GM12878 (cell line): ENCODE results near the gene OR14C36. TPM values are rescaled to one million over a fixed set of nuclear protein-coding genes. Genes with fewer than 3 reads are reported as not detected.

Experiments
- ATAC-seq: fragments of 200-7000 bp; cut with Tn5 transposase; 3 replicates; pipeline ENCODE4 v1.9.1; 2020; ENCODE audit warnings: mild to moderate bottlenecking, moderate library complexity
- BruUV-seq: library from RNA; stranded (reverse); fragments of 400-500 nt; replicated peaks from 2 replicates; lab custom pipeline; 2021; lab: Mats Ljungman, UMichigan
- CTCF ChIA-PET: fragments of 300-600 bp; sonication (Branson Sonifier 250); formaldehyde crosslinking; extraction: SDS; loops from one replicate; lab custom pipeline; 2021; ENCODE audit warnings: inconsistent platforms; lab: Yijun Ruan, JAX
- POLR2A ChIA-PET: fragments of 350-600 bp; formaldehyde crosslinking; extraction: SDS; loops from one replicate; lab custom pipeline; 2021; ENCODE audit warnings: inconsistent platforms; lab: Charles Lee
- RAD21 ChIA-PET: fragments of 300-600 bp; sonication (Branson Sonifier 250); formaldehyde crosslinking; loops from one replicate; lab custom pipeline; 2023; ENCODE audit warnings: antibody characterized with exemption; ENCODE audit not compliant: unreplicated experiment; lab: Charles Lee
- SMC1A ChIA-PET: fragments of 300-600 bp; sonication (Branson Sonifier 250); formaldehyde crosslinking; loops from one replicate; lab custom pipeline; 2023; ENCODE audit not compliant: unreplicated experiment, uncharacterized antibody; lab: Charles Lee
- DNase-seq: peaks from one replicate; pipeline ENCODE4 v3.0.0-alpha.2; 2011; ENCODE audit warnings: low read depth, low spot score
- FAIRE-seq: peaks from 3 replicates; lab custom pipeline; 2011; peaks lifted over from hg19 to GRCh38; lab: Jason Lieb, UNC
- H2AFZ ChIP-seq: 2 replicates; pipeline ENCODE4 v1.6.0; 2011; ENCODE audit warnings: low read depth, low read length, control low read depth; ENCODE audit not compliant: control insufficient read depth
- H3K27ac ChIP-seq: 2 replicates; pipeline ENCODE4 v1.5.1; 2011; ENCODE audit warnings: control low read depth; ENCODE audit not compliant: control insufficient read depth, insufficient read depth
- H3K27me3 ChIP-seq, 2 experiments: replicated peaks in 1 of 2; 2 replicates each; pipeline versions ENCODE4 v1.6.0 to v1.6.1; 2011; ENCODE audit warnings: low read length in 1 of 2; ENCODE audit not compliant: control insufficient read depth in 2 of 2, insufficient read depth in 2 of 2
- H3K36me3 ChIP-seq, 2 experiments: 2 replicates each; pipeline ENCODE4 v1.5.1; 2011; ENCODE audit warnings: low read length in 1 of 2; ENCODE audit not compliant: control insufficient read depth in 2 of 2, insufficient read depth in 2 of 2
- H3K4me1 ChIP-seq: 2 replicates; pipeline ENCODE4 v1.6.1; 2011; ENCODE audit warnings: mild to moderate bottlenecking, low read length, moderate library complexity, mixed read lengths; ENCODE audit not compliant: control insufficient read depth, insufficient read depth
- H3K4me2 ChIP-seq: 2 replicates; pipeline ENCODE4 v1.6.0; 2011; ENCODE audit warnings: control low read depth; ENCODE audit not compliant: control insufficient read depth, insufficient read depth
- H3K4me3 ChIP-seq: fragments of 200-600 bp; sonication (generic); 2 replicates; pipeline ENCODE4 v1.5.1; 2016
- H3K79me2 ChIP-seq: 2 replicates; pipeline ENCODE4 v1.6.0; 2011; ENCODE audit warnings: low read length; ENCODE audit not compliant: control insufficient read depth, insufficient read depth
- H3K9ac ChIP-seq: 2 replicates; pipeline ENCODE4 v1.8.0; 2011; ENCODE audit warnings: low read length, control low read depth, mixed read lengths; ENCODE audit not compliant: control insufficient read depth, insufficient read depth
- H3K9me3 ChIP-seq: replicated peaks from 3 replicates; pipeline ENCODE4 v1.5.1; 2011; ENCODE audit warnings: mild to moderate bottlenecking, low read length; ENCODE audit not compliant: control insufficient read depth, insufficient read depth
- H4K20me1 ChIP-seq: 2 replicates; pipeline ENCODE4 v1.6.0; 2011; ENCODE audit not compliant: control insufficient read depth, insufficient read depth
- CBFB ChIP-seq: IDR thresholded peaks from 2 replicates; pipeline ENCODE4 v1.6.1; 2016; ENCODE audit warnings: antibody characterized with exemption, low read depth
- CBX3 ChIP-seq: fragments of 200-600 bp; sonication (generic); IDR thresholded peaks from 2 replicates; pipeline ENCODE4 v1.6.1; 2016; ENCODE audit warnings: low read depth, borderline replicate concordance
- CEBPB ChIP-seq, 2 experiments: fragments of 150-350 bp in 1 of 2; IDR thresholded peaks; 2 replicates each; pipeline ENCODE4 v1.6.1; 2012 to 2014; ENCODE audit warnings: low read depth in 2 of 2, low read length in 2 of 2, borderline replicate concordance in 1 of 2, inconsistent platforms in 1 of 2
- MEF2A ChIP-seq: IDR thresholded peaks from 2 replicates; pipeline ENCODE4 v1.6.1; 2011; ENCODE audit warnings: low read depth, mild to moderate bottlenecking, low read length, moderate library complexity; ENCODE audit not compliant: insufficient read depth
- MTA2 ChIP-seq: fragments of 450-650 bp; IDR thresholded peaks from 2 replicates; pipeline ENCODE4 v1.6.1; 2016; ENCODE audit warnings: low read depth, mild to moderate bottlenecking, moderate library complexity
- NBN ChIP-seq: fragments of 450-650 bp; IDR thresholded peaks from 2 replicates; pipeline ENCODE4 v1.6.1; 2016
- RAD51 ChIP-seq: fragments of 450-650 bp; IDR thresholded peaks from 2 replicates; pipeline ENCODE4 v1.6.1; 2016; ENCODE audit warnings: moderate library complexity, mild to moderate bottlenecking, inconsistent platforms
- RCOR1 ChIP-seq: conservative IDR thresholded peaks from 2 replicates; pipeline ENCODE4 v1.6.1; 2012; ENCODE audit warnings: low read depth, low read length, improper control_type of control experiment
- RFX5 ChIP-seq: IDR thresholded peaks from 2 replicates; pipeline ENCODE4 v1.6.1; 2011; ENCODE audit warnings: low read depth, low read length, improper control_type of control experiment
- ZBED1 ChIP-seq: IDR thresholded peaks from 2 replicates; pipeline ENCODE4 v1.6.1; 2016; ENCODE audit warnings: borderline replicate concordance
- ZNF592 ChIP-seq: fragments of 450-650 bp; IDR thresholded peaks from 2 replicates; pipeline ENCODE4 v1.6.1; 2017; ENCODE audit warnings: mild to moderate bottlenecking, moderate library complexity
- ZNF622 ChIP-seq: fragments of 450-650 bp; IDR thresholded peaks from 2 replicates; pipeline ENCODE4 v1.6.1; 2017; ENCODE audit warnings: mild to moderate bottlenecking, inconsistent platforms
- in situ Hi-C: fragments of 300-500 bp; cut with MboI; formaldehyde crosslinking; loops from 9 replicates; pipeline ENCODE4 v1.14.3; 2018; ENCODE audit warnings: mixed read lengths
- intact Hi-C: fragments of 100-400 bp; cut with micrococcal nuclease; formaldehyde crosslinking; loops from one replicate; pipeline ENCODE4 v1.14.2; 2022; ENCODE audit not compliant: unreplicated experiment
- polyA plus RNA-seq, 11 experiments: library from polyadenylated mRNA; depleted of rRNA in 4 of 11; unstranded in 6 of 11; stranded (reverse) in 5 of 11; fragments of >200 nt; fragmentation: Nextera tagmentation in 4 of 11; fragmentation: Illumina TruSeq in 1 of 11; extraction: Ambion mirVana in 4 of 11; extraction: Trizol in 1 of 11; gene quantifications; 1 replicate in 1 of 11; 2 replicates in 10 of 11; pipeline versions ENCODE4 v1.2.1 to v1.2.3, GENCODE V29; 2011 to 2016; ENCODE audit warnings: inconsistent platforms in 2 of 11, missing spikeins in 2 of 11, low read depth in 1 of 11
- total RNA-seq, 4 experiments: library from RNA; depleted of rRNA in 3 of 4; stranded (reverse); fragments of >200 nt in 3 of 4; fragmentation: Illumina TruSeq in 1 of 4; extraction: Trizol in 1 of 4; gene quantifications; 2 replicates each; pipeline versions ENCODE4 v1.2.1 to v1.2.3, GENCODE V29; 2013 to 2021
- TF ChIP-seq, protein P1 (sequence below): fragments of 150-350 bp; IDR thresholded peaks from 2 replicates; pipeline ENCODE4 v1.6.1; 2014; ENCODE audit warnings: mild to moderate bottlenecking, low read depth, low read length

The OR14C36 gene
- total and polyA plus RNA-seq, 10 of the 15 experiments (the other 5 are each of a cell fraction or from before 2014, with no cell fraction given), result not detected

GRCh38 chr1:248366609-248367008 lies 18.0 kb downstream of the OR14C36 start:
- peak; percentile 45; the same call in 2 of the 3 replicates for ATAC-seq
- in situ Hi-C loops, result no loop called here
- ChIA-PET RAD21 (no interaction called here), CTCF (interaction anchor here (0.6 kb wide), 1 partner anchor 144 kb away, joined by 3 read pairs; no protein-coding TSS in a partner anchor), POLR2A (no interaction called here), SMC1A (interaction anchor here (0.8 to 1.8 kb wide), 2 partner anchors 10 to 11 kb away, joined by 3 to 7 read pairs; no protein-coding TSS in a partner anchor)
- intact Hi-C loops, result no loop called here
- H3K27ac ChIP-seq, result no peak overlapping the region
- H3K36me3 ChIP-seq, result no peaks in the 10 kb centered on the region
- 0 out of 2 replicates have a peak overlapping the region, but pooled peaks have one; percentile 3 for H3K4me2 ChIP-seq
- H4K20me1 ChIP-seq, result no peaks in the 10 kb centered on the region
- no peak overlapping the region for H2AFZ ChIP-seq
- H3K79me2 ChIP-seq, result no peaks in the 10 kb centered on the region
- no peak overlapping the region for H3K4me3 ChIP-seq
- no peak for DNase-seq
- no peaks in the 10 kb centered on the region for H3K9me3 ChIP-seq
- peak; percentile 35 for FAIRE-seq
- no peak for TF ChIP-seq ZBED1
- TF ChIP-seq ZNF622, result no peak
- no peak for TF ChIP-seq RCOR1
- no peak for TF ChIP-seq NBN
- no peak for TF ChIP-seq CBX3
- no peak for TF ChIP-seq RAD51
- TF ChIP-seq CBFB, result no peak
- no peak for TF ChIP-seq ZNF592
- no peak for TF ChIP-seq MEF2A
- TF ChIP-seq CEBPB (IDR thresholded peaks at IDR 0.05; ENCODE audit: borderline replicate concordance in 1 of 2, low read depth in 2 of 2, low read length in 2 of 2), result no peak
- no peak for TF ChIP-seq RFX5
- TF ChIP-seq, protein P1, sequence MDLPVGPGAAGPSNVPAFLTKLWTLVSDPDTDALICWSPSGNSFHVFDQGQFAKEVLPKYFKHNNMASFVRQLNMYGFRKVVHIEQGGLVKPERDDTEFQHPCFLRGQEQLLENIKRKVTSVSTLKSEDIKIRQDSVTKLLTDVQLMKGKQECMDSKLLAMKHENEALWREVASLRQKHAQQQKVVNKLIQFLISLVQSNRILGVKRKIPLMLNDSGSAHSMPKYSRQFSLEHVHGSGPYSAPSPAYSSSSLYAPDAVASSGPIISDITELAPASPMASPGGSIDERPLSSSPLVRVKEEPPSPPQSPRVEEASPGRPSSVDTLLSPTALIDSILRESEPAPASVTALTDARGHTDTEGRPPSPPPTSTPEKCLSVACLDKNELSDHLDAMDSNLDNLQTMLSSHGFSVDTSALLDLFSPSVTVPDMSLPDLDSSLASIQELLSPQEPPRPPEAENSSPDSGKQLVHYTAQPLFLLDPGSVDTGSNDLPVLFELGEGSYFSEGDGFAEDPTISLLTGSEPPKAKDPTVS, result no peak
- no peak for TF ChIP-seq MTA2
- no peaks in the 10 kb centered on the region; a peak in 1 of 4 replicates for H3K27me3 ChIP-seq
- no TSS peak for BruUV-seq
- H3K9ac ChIP-seq, result no peak overlapping the region
- no peaks in the 10 kb centered on the region for H3K4me1 ChIP-seq
